C4-2B (cell line): ENCODE results near the gene KCNC1.

ENCODE experiments used
- CTCF ChIP-seq: fragments of 450-650 bp; conservative IDR thresholded peaks from 2 replicates; pipeline ENCODE4 v1.5.1; 2017; ENCODE audit warnings: mild to moderate bottlenecking
- ZFX ChIP-seq: fragments of 450-650 bp; IDR thresholded peaks from 2 replicates; pipeline ENCODE4 v1.6.1; 2017

GRCh38 chr11:17786824-17787525, 52.4 kb downstream of the KCNC1 start:
- TF ChIP-seq ZFX = no peak
- no peak for TF ChIP-seq CTCF
